Hepatocyte (in vitro differentiated cells): ENCODE data around the gene PRDM16.

Experiments used
- CTCF ChIP-seq: fragments of 200-600 bp; sonication (generic); IDR thresholded peaks from 2 replicates; pipeline ENCODE4 v1.5.1; 2016; ENCODE audit warnings: antibody characterized with exemption, mild to moderate bottlenecking; ENCODE audit not compliant: poor library complexity
- EZH2 ChIP-seq: fragments of 200-600 bp; sonication (generic); IDR thresholded peaks from 2 replicates; pipeline ENCODE4 v1.6.1; 2016; ENCODE audit warnings: antibody characterized with exemption, mild to moderate bottlenecking, borderline replicate concordance
- EZH2phosphoT487 ChIP-seq: fragments of 200-600 bp; sonication (generic); IDR thresholded peaks from one replicate; pipeline ENCODE4 v1.6.1; 2018; ENCODE audit warnings: antibody characterized with exemption, mild to moderate bottlenecking, low read depth, moderate library complexity; ENCODE audit not compliant: unreplicated experiment, severe bottlenecking

DNA sequence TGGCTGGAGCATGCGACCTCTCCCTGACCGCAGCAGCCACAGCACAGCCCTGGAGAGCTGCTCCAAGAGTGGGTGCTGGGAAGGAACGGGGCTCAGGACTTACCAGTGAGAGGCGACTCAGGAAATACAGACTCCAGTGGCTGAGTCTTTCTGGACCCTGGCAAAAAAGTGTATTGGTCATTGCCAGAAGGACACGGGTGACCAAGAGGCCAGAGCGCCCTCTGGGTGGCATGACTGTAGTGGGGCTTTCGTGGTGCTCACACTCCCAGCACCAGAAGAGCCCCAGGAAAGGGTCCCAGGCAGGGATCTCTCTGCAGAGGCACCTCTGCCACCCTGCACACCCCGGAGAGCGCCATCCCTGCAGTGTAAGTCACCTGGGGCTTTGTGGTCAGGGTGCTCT, 8.9 kb upstream of the PRDM16 start:
- TF ChIP-seq EZH2 (no peak), CTCF (no peak), EZH2phosphoT487 (no peak)
